Mesenteric fat pad (tissue), 1 donor: Measurements from ENCODE around the gene ERICH3. TPM values are rescaled to one million over a fixed set of nuclear protein-coding genes. Genes with fewer than 3 reads are reported as not detected.

Experiments used
- DNase-seq: peaks from one replicate; pipeline ENCODE4 v3.0.0-alpha.2; 2020; ENCODE audit warnings: low spot score
- total RNA-seq: library from RNA; stranded (reverse); fragmentation: NEBNext Ultra II Directional; extraction: Animal tissue kit (Norgen Biotek cat#: 25700); gene quantifications from one replicate; pipeline ENCODE4 v1.2.1, GENCODE V29; 2021
- donor health status: DM: yes; HTN: yes; CAD: no.

The ERICH3 gene
- total RNA-seq, 1 donor from 2014 or later: not detected

DNA sequence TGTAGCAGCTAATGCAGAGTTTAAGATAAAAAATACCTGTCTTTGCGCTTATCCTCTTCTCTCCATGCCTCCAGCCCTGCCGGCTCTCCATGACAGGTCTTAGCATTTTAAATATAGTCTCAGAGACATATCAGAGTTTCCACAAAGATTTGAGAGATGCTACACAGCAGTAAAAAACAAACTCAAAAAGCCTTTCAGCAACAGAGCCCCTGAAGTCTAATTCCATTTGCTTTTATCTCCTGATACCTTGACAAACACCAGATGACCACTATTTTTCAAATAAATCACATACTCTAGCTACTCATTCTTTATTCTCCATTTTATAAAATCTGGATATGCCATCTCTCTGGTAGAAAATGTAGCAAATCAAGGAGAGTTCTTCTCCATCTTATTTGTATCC, 81.6 kb downstream of the ERICH3 start:
- DNase-seq: no peak

DNA sequence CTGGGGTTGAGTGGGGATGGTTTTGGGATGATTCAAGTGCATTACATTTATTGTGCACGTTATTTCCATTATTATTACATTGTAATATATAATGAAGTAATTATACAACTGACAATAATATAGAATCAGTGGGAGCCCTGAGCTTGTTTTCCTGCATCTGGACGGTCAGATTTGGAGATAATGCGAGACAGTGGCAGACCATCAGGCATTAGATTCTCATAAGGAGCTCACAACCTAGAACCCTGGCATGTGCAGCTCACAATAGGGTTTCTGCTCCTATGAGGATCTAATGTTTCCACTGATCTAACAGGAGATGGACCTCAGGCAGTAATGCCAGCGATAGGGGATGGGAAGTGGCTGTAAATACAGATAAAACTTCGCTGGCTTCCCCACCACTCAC, 83.3 kb downstream of the ERICH3 start:
- DNase-seq: no peak

DNA sequence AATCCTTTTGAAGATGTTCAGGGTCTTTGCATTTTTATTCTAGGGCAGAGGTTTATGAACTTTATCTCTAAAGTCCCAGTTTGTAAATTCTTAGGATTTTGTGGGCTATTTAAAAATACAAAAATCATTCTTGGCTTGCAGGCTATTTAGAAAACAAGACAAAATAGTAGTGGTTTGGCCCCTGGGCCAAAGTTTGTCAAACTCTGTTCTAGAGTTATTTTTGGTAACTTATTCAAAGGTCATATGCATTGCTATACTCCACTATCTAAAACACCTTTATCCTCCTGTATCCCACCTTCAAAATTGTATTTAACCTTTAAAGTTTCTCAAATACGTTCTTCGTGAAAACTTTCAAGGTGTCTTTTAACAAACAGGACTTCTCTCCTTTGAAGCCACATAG, 85.7 kb downstream of the ERICH3 start:
- no peak for DNase-seq

DNA sequence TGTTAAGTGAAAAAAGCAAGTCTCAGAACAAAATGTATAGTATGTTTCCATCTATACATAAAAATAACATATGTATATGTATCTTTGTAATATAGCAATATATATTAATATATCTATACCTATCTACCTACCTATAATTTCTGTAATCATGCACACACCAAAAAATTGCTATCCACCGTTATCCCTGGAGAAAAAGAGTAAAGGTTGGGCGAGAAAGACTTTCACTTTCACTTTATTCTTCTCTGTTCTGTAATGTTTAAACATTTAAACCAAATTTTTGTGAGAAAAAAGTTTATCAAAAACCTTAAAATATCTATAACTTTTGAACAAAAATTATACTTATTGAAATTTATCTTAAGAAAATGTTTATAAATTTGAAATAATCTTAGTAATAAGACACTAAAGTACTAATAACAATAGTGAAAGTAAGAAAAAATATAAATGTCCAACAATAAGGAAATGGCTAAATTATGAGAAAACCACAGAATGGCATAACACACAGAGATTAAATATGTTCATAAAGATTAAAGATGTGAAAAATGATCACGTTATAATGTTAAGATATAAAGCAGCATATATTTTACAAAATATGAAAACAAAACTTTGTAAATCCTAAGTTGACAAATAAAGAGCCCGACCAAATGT, 87.2 kb downstream of the ERICH3 start:
- DNase-seq: no peak

DNA sequence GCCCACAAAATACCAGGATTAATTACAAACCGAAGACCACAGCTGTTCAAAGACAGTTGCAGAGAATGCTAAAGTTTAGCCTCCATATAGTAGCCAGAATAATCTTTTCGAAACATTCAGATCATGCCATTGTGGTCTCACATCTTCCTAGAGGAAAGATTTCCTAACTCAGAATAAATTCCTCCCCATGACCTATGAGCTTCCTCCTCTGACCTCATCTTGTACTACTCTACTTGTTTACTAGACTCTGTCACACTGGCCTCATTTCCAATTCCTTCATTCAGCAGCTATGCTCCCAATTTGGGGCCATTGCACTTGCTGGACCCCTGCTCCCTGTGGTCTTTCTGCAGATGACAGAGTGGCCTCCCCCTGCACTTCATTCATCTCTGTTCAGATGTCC, 89.4 kb downstream of the ERICH3 start:
- DNase-seq: no peak

DNA sequence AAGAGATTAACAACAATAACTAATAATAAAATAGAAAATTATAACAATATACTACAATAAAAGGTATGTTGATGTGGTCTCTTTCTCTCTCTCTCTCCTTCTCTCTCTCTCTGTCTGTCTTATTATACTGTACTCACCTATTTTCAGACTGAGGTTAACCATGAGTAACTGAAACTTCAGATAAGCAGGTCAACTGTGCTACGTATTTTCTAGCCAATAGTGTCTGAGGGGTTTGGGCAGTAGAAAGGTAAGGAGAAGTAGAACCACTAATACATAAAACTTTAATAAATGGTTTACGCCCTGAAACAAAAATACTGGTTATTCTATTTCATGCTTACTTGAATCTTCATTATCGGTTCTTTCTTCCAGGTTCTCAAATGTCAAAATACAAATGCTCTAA, 90.2 kb downstream of the ERICH3 start:
- DNase-seq: no peak

DNA sequence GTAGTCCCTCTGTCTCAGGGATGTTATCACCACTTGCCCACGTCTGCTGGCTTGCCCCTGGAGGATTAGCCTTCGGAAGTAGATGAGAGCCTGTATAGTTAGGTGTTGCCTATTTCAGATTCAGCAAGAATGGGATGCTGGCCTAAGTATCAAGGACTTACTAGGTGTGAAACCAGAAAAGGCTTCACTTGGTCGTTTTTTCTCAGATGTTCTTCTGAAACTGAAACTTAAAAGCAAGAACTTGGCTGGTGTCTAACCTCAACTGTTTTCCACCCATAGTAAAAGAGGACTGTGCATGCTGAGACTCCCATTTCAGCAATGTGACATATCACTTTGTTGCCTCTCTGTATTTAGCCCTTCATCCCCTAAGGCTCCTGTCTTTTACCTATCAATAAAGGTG, 94.2 kb downstream of the ERICH3 start:
- no peak for DNase-seq

DNA sequence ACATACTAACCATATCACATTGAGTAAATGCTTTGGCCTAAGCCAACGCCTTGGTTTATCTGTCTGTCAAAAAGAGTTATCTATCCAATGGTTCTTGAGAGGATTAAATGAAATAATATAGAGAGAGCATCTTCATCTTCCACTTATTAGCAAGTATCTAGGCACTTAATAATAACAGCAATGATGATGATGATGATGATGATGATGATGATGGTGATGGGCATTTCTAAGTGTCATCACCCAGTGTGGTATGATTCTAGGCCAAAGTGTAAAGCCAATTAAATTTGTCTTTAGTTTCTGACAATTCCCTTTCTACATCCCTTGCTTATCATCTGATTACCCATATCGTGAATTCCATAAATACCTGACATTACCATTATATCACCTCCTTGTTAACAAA, 95.5 kb downstream of the ERICH3 start:
- DNase-seq: no peak

DNA sequence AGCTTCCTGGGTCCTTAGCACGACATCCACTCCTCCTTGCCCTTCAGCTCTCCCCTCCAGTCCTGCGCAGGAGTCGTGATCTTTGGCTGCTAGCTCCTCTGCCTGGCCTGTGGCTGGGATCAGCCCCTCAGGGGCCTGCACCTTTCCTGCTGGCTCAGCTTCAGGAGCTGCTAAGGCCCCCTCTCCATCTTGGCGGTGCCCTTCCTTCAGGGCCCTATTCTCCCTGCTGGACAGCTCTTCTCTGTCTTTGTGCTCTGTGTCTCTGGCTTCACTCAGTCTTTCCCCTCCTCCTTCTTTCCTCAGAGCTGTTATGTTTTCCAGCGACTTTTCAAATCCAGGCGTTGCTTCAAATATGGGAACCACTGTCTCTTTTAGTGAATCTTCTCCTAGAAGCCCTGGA, 101.7 kb downstream of the ERICH3 start:
- no peak for DNase-seq

DNA sequence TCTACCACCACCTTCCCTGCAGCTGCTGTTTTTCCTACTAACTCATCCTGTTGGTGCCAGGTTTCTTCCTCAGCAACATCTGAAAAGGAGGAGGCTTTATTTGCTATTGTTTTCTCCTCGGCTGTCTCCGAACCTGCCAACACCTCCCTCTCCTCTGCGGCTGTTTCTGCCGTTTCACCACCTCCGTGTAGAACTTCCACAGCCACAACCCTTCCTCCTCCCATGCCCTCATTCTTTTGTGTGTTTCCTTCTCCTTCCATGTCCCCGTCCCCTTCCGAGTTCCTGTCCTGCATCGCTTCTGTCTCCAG, 102.1 kb downstream of the ERICH3 start:
- no peak for DNase-seq

DNA sequence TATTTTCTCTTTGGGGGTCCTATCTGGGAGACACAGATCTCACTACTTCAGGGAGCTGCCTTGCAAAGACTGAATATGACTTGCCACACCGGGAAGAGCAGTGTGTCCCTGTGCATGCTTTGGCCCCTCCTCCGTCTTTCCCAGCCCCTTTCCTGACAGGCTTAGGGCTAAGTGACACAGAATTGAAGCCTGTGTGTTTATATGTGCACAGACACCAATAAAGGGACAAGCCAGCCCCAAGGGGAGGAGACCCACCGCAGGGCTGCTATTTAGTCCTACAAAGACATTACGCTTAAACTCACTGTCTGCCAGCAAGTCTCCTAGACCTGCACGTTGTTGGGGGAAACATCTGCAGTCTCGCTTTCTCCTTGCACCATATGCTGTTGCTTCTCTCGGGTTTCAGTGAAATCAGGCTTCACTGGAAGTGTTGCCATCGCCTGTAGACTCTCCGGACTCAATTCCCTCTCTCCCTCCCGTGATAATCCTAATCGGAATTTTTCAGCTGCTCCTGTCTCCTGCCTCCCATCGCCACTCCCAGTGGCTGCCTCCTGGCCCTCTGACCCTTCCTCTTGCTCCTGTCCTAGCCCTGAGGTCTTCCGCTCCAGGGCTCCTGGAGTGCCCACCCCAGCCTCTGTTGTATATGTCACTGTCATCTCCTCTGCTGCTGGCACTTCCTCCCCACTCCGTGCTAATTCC, 102.6 kb downstream of the ERICH3 start:
- DNase-seq: no peak

DNA sequence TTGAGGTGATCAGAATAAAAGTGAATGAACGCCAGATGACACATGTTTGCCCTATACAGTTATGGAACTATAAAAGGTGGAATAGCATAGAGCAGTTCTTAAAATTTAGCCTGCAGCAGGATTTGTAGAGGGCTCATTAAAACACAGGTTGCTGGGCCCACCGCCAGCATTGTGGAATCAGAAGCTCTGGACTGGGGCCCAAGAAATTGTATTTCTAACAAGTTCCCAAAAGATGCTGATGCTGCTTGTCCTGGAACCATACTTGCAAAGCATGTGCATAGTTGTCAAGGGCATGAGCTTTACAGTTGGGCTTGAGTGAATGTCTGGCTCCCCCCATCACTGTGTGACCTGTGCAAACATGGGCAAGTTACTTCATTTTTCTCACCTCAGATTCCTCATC, 123.7 kb downstream of the ERICH3 start:
- no peak for DNase-seq

DNA sequence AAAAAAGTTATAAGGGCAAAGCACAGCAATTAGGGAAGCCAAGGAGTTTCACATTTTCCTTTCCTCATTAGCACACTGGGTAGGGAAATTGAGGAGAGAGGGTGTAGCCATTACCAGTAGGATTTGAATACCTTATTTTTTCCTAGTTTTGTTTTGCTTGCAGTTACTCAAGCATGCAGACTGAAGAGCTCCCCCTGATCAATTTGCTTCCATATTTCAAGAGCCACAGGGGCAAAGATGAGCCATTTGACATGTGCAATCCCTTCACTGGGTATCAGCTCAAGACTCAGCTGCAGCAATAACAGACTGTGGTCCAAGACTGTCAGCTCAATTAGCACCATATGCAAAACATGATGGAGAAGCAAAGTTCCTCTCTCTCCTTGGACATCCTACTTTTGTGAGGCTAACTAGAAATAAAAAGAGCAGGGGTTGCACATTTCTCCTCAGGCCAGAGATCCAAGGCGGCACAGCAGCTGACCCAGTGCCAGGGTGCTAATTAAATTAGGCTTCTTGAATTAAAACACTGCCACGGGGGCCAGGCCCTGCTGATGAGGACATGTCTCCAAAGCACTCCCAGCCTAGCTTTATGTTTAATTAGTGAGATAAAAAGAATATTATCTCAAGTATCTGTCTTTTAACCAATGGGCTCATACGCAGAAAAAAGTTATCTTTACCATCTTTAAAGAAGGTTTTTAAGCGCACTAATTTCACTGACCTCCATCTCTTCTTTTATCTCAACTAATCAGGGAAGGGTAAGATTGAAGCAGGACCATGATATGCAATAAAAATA, 124.4 kb downstream of the ERICH3 start:
- DNase-seq: no peak

DNA sequence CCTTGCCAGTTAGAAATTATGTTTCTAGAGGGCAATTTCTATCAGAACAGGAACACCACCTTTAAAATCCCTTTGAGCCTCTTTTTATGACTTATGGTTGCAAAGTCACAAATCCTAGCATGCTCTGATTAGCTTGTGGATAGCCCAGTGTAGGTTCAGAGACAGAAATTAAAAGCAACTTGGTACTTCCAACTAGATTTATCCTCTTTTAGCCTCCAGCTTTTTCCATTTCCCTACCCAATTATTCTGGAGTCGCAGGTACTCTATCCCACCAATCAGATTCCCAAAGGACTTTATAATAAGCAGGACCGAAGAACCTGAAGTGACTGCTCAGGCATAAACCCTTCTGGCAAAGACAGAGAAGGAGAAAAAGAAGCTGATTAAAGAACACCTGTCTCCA, 127.8 kb downstream of the ERICH3 start:
- no peak for DNase-seq

DNA sequence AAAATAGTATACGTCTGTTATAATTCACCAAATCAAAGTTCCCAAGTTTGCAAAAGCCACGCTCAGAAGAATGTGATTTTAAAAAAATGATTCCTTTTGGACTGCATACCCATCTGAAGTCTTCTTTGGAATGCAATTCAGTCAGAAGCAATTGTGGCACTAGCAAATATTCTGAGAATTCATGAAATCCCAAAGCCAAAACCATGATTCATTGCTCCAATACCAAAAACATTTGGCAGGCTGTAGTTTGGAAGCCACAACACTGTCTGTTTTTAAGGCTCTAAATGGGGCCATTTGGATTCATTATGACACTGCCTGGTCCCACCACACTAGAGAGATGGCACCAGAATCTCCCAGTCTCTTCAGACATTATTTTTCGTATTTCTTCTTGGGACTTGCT, 139.4 kb downstream of the ERICH3 start:
- DNase-seq: no peak

DNA sequence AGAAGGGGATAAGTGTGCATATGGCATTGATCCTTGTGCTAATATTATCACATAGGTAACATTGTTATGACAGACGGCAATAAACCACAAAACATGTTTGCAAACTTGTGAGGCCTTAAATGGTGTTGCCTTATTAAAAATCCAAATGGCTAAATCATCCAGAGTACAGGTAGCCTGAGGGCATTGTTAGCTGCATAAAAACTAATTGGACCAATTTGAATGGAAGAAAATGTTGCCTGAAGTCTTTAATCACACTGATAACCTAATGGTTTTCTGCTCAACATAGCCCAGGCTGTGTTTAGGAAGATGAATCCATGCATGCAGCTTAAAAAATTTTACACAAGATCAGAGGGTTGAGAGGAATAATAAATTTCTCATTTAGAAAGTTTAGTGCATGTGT, 141.8 kb downstream of the ERICH3 start:
- DNase-seq: no peak

DNA sequence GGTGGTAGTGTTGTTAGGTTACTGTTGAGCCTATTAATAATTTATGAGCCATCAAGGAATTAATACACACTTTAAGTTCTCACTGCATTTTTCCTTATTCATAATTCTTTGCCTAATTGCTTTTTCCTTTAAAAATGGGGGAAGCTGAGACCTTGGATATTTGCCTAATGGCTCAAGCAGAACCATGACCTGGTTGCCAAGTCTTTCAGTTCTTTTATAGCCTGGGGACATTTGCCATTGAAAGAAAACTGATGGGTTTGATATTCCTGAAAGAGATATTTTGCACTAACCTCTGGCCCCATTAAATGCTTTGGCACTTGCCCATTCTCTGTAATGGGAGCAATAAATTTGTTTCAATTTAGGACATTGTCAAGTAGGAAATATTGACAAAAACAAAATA, 142.7 kb downstream of the ERICH3 start:
- DNase-seq: no peak

DNA sequence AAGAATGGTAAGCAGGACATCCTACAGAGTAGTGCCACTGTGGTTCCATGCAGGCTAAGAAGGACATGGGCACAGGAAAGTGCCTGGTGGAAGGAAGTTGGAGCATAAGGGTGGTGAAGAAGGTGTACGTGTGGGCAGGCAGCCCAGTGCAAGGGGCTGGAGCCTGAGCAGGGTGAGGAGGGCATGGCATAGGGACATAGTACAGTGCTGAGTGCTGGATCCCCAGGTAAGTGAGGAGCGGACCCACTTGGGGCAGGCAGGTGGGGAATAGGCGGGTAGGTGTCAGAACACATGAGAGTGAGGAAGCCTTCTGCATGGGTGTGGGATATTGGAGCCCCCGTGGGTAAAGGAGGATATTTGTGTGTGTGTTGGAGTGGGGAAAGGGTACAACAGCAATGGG, 145.5 kb downstream of the ERICH3 start:
- no peak for DNase-seq

DNA sequence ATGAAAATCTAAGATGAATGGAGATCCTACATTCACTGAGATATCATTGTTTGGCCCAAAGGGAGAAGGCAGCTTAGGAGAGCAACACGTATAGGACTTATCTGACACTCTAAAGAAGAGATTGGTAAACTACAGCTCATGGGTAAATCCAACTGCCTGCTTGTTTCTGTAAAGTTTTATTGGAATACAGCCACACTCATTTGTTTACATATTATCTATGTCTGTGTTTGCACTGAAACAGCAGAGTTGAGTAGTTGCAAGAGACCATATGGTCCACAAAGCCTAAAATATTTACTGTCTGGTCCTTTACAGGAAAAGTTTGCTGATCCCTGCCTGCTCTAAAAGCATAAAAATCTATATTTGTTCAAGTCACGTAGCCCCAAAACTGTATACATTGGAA, 146.9 kb downstream of the ERICH3 start:
- no peak for DNase-seq

DNA sequence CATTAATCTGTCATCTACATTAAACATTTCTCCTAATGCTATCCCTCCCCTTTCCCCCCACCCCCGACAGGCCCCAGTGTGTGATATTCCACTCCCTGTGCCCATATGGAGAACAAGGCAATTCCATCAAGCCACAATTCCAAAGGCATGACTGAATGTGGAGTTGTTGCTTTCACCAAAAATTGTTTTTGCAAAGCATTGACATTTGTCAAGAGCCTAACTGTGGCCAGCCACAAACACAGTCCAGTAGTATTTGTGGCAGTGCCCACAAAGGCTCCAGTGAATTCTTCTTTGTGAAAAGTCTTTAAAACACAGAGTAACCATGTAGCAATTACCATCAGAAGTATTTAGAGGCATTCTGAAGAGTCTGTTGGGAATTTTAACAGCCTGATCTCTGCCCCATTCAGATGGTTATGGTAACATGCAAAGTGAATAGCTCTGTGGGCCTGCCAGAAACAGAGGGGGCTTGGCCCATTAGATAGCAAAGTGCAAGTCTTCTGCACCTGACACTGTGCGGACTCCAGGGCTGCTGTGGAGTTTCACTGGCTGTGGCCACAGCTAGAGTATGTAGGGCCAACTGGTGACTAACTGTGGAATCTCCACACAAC, 149.6 kb downstream of the ERICH3 start:
- no peak for DNase-seq

DNA sequence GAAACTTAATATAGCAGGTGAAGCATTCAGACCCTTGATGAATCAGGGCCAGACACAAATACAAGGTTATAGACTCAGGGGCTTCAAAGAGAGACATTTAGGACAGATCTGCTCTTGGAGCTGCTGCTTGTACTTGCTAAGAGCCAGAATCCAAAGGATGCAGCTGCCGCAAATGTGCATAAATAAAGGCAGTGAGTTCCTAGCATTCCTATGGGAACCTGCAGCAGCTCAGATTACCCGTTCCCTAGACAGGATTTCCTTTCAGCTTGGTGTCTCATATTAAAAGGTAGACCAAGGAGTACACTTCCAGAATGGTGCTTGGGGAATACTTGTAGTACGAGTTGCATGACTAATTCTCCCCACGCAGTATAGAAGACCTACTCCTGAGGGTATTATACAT, 151.4 kb downstream of the ERICH3 start:
- no peak for DNase-seq
